GM12878 (cell line): ENCODE measurements around the gene IDI1. TPM values are rescaled to one million over a fixed set of nuclear protein-coding genes. Genes with fewer than 3 reads are reported as not detected.

ENCODE experiments used
- ATAC-seq: fragments of 200-7000 bp; cut with Tn5 transposase; 3 replicates; pipeline ENCODE4 v1.9.1; 2020; ENCODE audit warnings: mild to moderate bottlenecking, moderate library complexity
- BruUV-seq: library from RNA; stranded (reverse); fragments of 400-500 nt; replicated peaks from 2 replicates; lab custom pipeline; 2021; lab: Mats Ljungman, UMichigan
- CTCF ChIA-PET: fragments of 300-600 bp; sonication (Branson Sonifier 250); formaldehyde crosslinking; extraction: SDS; loops from one replicate; lab custom pipeline; 2021; ENCODE audit warnings: inconsistent platforms; lab: Yijun Ruan, JAX
- POLR2A ChIA-PET: fragments of 350-600 bp; formaldehyde crosslinking; extraction: SDS; loops from one replicate; lab custom pipeline; 2021; ENCODE audit warnings: inconsistent platforms; lab: Charles Lee
- RAD21 ChIA-PET: fragments of 300-600 bp; sonication (Branson Sonifier 250); formaldehyde crosslinking; loops from one replicate; lab custom pipeline; 2023; ENCODE audit warnings: antibody characterized with exemption; ENCODE audit not compliant: unreplicated experiment; lab: Charles Lee
- SMC1A ChIA-PET: fragments of 300-600 bp; sonication (Branson Sonifier 250); formaldehyde crosslinking; loops from one replicate; lab custom pipeline; 2023; ENCODE audit not compliant: unreplicated experiment, uncharacterized antibody; lab: Charles Lee
- DNase-seq: peaks from one replicate; pipeline ENCODE4 v3.0.0-alpha.2; 2011; ENCODE audit warnings: low read depth, low spot score
- FAIRE-seq: peaks from 3 replicates; lab custom pipeline; 2011; peaks lifted over from hg19 to GRCh38; lab: Jason Lieb, UNC
- H2AFZ ChIP-seq: 2 replicates; pipeline ENCODE4 v1.6.0; 2011; ENCODE audit warnings: low read depth, low read length, control low read depth; ENCODE audit not compliant: control insufficient read depth
- H3K27ac ChIP-seq: 2 replicates; pipeline ENCODE4 v1.5.1; 2011; ENCODE audit warnings: control low read depth; ENCODE audit not compliant: control insufficient read depth, insufficient read depth
- H3K27me3 ChIP-seq, 2 experiments: replicated peaks in 1 of 2; 2 replicates each; pipeline versions ENCODE4 v1.6.0 to v1.6.1; 2011; ENCODE audit warnings: low read length in 1 of 2; ENCODE audit not compliant: control insufficient read depth in 2 of 2, insufficient read depth in 2 of 2
- H3K36me3 ChIP-seq, 2 experiments: 2 replicates each; pipeline ENCODE4 v1.5.1; 2011; ENCODE audit warnings: low read length in 1 of 2; ENCODE audit not compliant: control insufficient read depth in 2 of 2, insufficient read depth in 2 of 2
- H3K4me1 ChIP-seq: 2 replicates; pipeline ENCODE4 v1.6.1; 2011; ENCODE audit warnings: mild to moderate bottlenecking, low read length, moderate library complexity, mixed read lengths; ENCODE audit not compliant: control insufficient read depth, insufficient read depth
- H3K4me2 ChIP-seq: 2 replicates; pipeline ENCODE4 v1.6.0; 2011; ENCODE audit warnings: control low read depth; ENCODE audit not compliant: control insufficient read depth, insufficient read depth
- H3K4me3 ChIP-seq: fragments of 200-600 bp; sonication (generic); 2 replicates; pipeline ENCODE4 v1.5.1; 2016
- H3K79me2 ChIP-seq: 2 replicates; pipeline ENCODE4 v1.6.0; 2011; ENCODE audit warnings: low read length; ENCODE audit not compliant: control insufficient read depth, insufficient read depth
- H3K9ac ChIP-seq: 2 replicates; pipeline ENCODE4 v1.8.0; 2011; ENCODE audit warnings: low read length, control low read depth, mixed read lengths; ENCODE audit not compliant: control insufficient read depth, insufficient read depth
- H3K9me3 ChIP-seq: replicated peaks from 3 replicates; pipeline ENCODE4 v1.5.1; 2011; ENCODE audit warnings: mild to moderate bottlenecking, low read length; ENCODE audit not compliant: control insufficient read depth, insufficient read depth
- H4K20me1 ChIP-seq: 2 replicates; pipeline ENCODE4 v1.6.0; 2011; ENCODE audit not compliant: control insufficient read depth, insufficient read depth
- EED ChIP-seq: sonication (generic); IDR thresholded peaks from 2 replicates; pipeline ENCODE4 v1.6.1; 2016; ENCODE audit warnings: antibody characterized with exemption, low read depth
- EGR1 ChIP-seq, 2 experiments: IDR thresholded peaks; 1 replicate in 1 of 2; 2 replicates in 1 of 2; pipeline ENCODE4 v1.6.1; 2011 to 2012; ENCODE audit warnings: low read depth in 2 of 2, low read length in 2 of 2, borderline replicate concordance in 1 of 2, mild to moderate bottlenecking in 1 of 2, moderate library complexity in 1 of 2
- HDGF ChIP-seq: fragments of 450-650 bp; IDR thresholded peaks from 2 replicates; pipeline ENCODE4 v1.6.1; 2016; ENCODE audit warnings: antibody characterized with exemption
- IKZF1 ChIP-seq: fragments of 450-650 bp; conservative IDR thresholded peaks from 2 replicates; pipeline ENCODE4 v1.6.1; 2017; ENCODE audit warnings: antibody characterized with exemption, mild to moderate bottlenecking
- IRF4 ChIP-seq: IDR thresholded peaks from 2 replicates; pipeline ENCODE4 v1.6.1; 2011; ENCODE audit warnings: low read depth, low read length
- LARP7 ChIP-seq: fragments of 450-650 bp; IDR thresholded peaks from 2 replicates; pipeline ENCODE4 v1.6.1; 2017; ENCODE audit warnings: mild to moderate bottlenecking
- NR2C2 ChIP-seq: IDR thresholded peaks from 2 replicates; pipeline ENCODE4 v1.6.1; 2011; ENCODE audit warnings: borderline replicate concordance, low read depth; ENCODE audit not compliant: control insufficient read depth, insufficient read length
- NR2F1 ChIP-seq: fragments of 450-650 bp; conservative IDR thresholded peaks from 2 replicates; pipeline ENCODE4 v1.6.1; 2017; ENCODE audit warnings: mild to moderate bottlenecking
- PBX3 ChIP-seq: IDR thresholded peaks from 2 replicates; pipeline ENCODE4 v1.6.1; 2011; ENCODE audit warnings: mild to moderate bottlenecking, low read depth, low read length, moderate library complexity; ENCODE audit not compliant: insufficient replicate concordance
- RB1 ChIP-seq: fragments of 450-650 bp; formaldehyde crosslinking; IDR thresholded peaks from 2 replicates; pipeline ENCODE4 v1.6.1; 2017; ENCODE audit warnings: mild to moderate bottlenecking, borderline replicate concordance
- RUNX3 ChIP-seq: IDR thresholded peaks from 2 replicates; pipeline ENCODE4 v1.6.1; 2012; ENCODE audit warnings: low read length, inconsistent platforms
- SUPT20H ChIP-seq: IDR thresholded peaks from 2 replicates; pipeline ENCODE4 v1.6.1; 2011; ENCODE audit warnings: low read depth, mild to moderate bottlenecking, low read length, moderate library complexity, borderline replicate concordance; ENCODE audit not compliant: control insufficient read depth
- TBL1XR1 ChIP-seq: IDR thresholded peaks from 2 replicates; pipeline ENCODE4 v1.6.1; 2012; ENCODE audit warnings: low read depth, low read length, improper control_type of control experiment
- YBX1 ChIP-seq: fragments of 450-650 bp; IDR thresholded peaks from 2 replicates; pipeline ENCODE4 v1.6.1; 2016; ENCODE audit warnings: antibody characterized with exemption
- ZBTB40 ChIP-seq: fragments of 450-650 bp; IDR thresholded peaks from 2 replicates; pipeline ENCODE4 v1.6.1; 2016; ENCODE audit warnings: mild to moderate bottlenecking, moderate library complexity, borderline replicate concordance
- WGBS: methylation state at CpG from one replicate; pipeline ENCODE4 v1.1.6; 2016; ENCODE audit warnings: low lambda C conversion rate; ENCODE audit not compliant: insufficient replicate concordance, insufficient coverage; ENCODE audit errors: missing lambda C conversion rate; 5-methylcytosine and 5-hydroxymethylcytosine counted together
- in situ Hi-C: fragments of 300-500 bp; cut with MboI; formaldehyde crosslinking; loops from 9 replicates; pipeline ENCODE4 v1.14.3; 2018; ENCODE audit warnings: mixed read lengths
- intact Hi-C: fragments of 100-400 bp; cut with micrococcal nuclease; formaldehyde crosslinking; loops from one replicate; pipeline ENCODE4 v1.14.2; 2022; ENCODE audit not compliant: unreplicated experiment
- polyA plus RNA-seq, 11 experiments: library from polyadenylated mRNA; depleted of rRNA in 4 of 11; unstranded in 6 of 11; stranded (reverse) in 5 of 11; fragments of >200 nt; fragmentation: Nextera tagmentation in 4 of 11; fragmentation: Illumina TruSeq in 1 of 11; extraction: Ambion mirVana in 4 of 11; extraction: Trizol in 1 of 11; gene quantifications; 1 replicate in 1 of 11; 2 replicates in 10 of 11; pipeline versions ENCODE4 v1.2.1 to v1.2.3, GENCODE V29; 2011 to 2016; ENCODE audit warnings: inconsistent platforms in 2 of 11, missing spikeins in 2 of 11, low read depth in 1 of 11
- total RNA-seq, 4 experiments: library from RNA; depleted of rRNA in 3 of 4; stranded (reverse); fragments of >200 nt in 3 of 4; fragmentation: Illumina TruSeq in 1 of 4; extraction: Trizol in 1 of 4; gene quantifications; 2 replicates each; pipeline versions ENCODE4 v1.2.1 to v1.2.3, GENCODE V29; 2013 to 2021
- TF ChIP-seq, protein P1 (sequence below): IDR thresholded peaks from 2 replicates; pipeline ENCODE4 v1.6.1; 2012; ENCODE audit warnings: low read depth, low read length, improper control_type of control experiment

IDI1 gene
- total and polyA plus RNA-seq, 10 of the 15 experiments (the other 5 are each of a cell fraction or from before 2014, with no cell fraction given) = 85.5 to 223 (median 157) TPM

DNA sequence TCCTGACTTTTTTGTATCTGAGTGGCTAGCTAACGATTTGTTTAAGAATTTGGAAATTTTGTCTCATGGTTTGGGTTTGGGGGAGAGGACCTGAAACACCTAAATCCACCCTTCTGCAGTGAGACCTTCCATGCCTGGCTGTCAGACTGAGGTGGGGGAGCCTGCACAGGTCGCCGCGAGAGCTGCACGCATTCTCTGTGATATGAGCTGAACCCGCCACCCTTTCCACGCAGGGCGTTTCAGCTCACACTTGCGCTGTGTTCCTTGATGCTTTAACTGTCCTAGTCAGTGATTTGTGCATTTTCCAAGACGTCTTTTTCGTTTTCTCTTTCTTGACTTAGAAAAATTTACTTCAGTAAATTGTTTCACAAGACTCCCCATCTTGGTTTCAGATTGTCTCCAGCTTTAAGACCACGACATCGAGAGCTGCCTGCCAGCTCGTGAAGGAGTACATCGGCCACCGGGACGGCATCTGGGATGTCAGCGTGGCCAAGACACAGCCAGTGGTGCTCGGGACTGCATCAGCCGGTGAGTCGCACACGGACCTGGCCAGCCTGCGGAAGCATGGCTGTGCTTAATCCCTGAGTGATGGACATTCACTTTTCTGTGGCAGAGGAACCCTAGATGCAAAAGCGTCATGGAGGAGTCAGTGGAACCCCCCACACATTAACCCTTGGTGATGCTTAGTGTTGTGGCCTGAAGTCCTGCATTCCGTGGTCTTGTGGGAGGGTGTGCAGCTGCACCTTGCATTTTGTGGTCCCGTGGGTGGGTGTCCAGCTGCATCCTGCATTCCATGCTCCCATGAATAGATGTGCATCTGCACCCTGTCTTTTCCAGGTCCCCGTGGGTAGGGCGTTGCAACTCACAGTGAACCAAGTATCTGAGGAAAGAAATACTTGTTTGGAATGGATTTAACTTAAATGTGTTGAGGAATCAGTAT, 35.4 kb upstream of the IDI1 start:
- ChIA-PET CTCF (no interaction called here), RAD21 (no interaction called here), SMC1A (interaction anchor here (1.2 kb wide), 1 partner anchor 11 kb away, joined by 3 read pairs; no protein-coding TSS in a partner anchor), POLR2A (interaction anchor here (0.6 kb wide), 1 partner anchor 14 kb away, joined by 3 read pairs; no protein-coding TSS in a partner anchor)
- Histone ChIP-seq H3K4me1 (no peaks in the 10 kb centered on the region), H3K4me2 (no peak overlapping the region), H3K36me3 (peaks cover 15 to 24% of the 10 kb centered on the region in 2 experiments), H3K79me2 (no peaks in the 10 kb centered on the region), H3K27me3 (no peaks in the 10 kb centered on the region), H3K27ac (no peak overlapping the region), H2AFZ (no peak overlapping the region), H4K20me1 (no peaks in the 10 kb centered on the region), H3K9me3 (no peaks in the 10 kb centered on the region), H3K4me3 (no peak overlapping the region), H3K9ac (no peak overlapping the region)
- no TSS peak for BruUV-seq
- ATAC-seq (no peak), FAIRE-seq (no peak), DNase-seq (no peak)
- intact Hi-C loops = no loop called here
- TF ChIP-seq IRF4 = no peak
- TF ChIP-seq NR2F1 = no peak
- TF ChIP-seq SUPT20H = no peak
- no peak for TF ChIP-seq IKZF1
- TF ChIP-seq ZBTB40 = no peak
- no peak for TF ChIP-seq EED
- TF ChIP-seq, protein P1, sequence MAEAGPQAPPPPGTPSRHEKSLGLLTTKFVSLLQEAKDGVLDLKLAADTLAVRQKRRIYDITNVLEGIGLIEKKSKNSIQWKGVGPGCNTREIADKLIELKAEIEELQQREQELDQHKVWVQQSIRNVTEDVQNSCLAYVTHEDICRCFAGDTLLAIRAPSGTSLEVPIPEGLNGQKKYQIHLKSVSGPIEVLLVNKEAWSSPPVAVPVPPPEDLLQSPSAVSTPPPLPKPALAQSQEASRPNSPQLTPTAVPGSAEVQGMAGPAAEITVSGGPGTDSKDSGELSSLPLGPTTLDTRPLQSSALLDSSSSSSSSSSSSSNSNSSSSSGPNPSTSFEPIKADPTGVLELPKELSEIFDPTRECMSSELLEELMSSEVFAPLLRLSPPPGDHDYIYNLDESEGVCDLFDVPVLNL = no peak
- TF ChIP-seq LARP7 = no peak
- no peak for TF ChIP-seq PBX3
- TF ChIP-seq EGR1 (IDR thresholded peaks at IDR 0.05; ENCODE audit: borderline replicate concordance in 1 of 2, low read depth in 2 of 2, low read length in 2 of 2) = no peak
- no peak for TF ChIP-seq RB1
- no peak for TF ChIP-seq YBX1
- no peak for TF ChIP-seq RUNX3
- no peak for TF ChIP-seq NR2C2
- TF ChIP-seq HDGF = no peak
- no peak for TF ChIP-seq TBL1XR1
- in situ Hi-C loops = no loop called here
- 93% methylated on average over 28 of the region's 28 CpGs for WGBS
